Measurements from ENCODE around the gene FGL2.
"Not testable (repeated sequence)": the region's sequence is repeated elsewhere in the genome, so short reads cannot be mapped to it uniquely, and the experiment has no call there.

Gene FGL2

DNA sequence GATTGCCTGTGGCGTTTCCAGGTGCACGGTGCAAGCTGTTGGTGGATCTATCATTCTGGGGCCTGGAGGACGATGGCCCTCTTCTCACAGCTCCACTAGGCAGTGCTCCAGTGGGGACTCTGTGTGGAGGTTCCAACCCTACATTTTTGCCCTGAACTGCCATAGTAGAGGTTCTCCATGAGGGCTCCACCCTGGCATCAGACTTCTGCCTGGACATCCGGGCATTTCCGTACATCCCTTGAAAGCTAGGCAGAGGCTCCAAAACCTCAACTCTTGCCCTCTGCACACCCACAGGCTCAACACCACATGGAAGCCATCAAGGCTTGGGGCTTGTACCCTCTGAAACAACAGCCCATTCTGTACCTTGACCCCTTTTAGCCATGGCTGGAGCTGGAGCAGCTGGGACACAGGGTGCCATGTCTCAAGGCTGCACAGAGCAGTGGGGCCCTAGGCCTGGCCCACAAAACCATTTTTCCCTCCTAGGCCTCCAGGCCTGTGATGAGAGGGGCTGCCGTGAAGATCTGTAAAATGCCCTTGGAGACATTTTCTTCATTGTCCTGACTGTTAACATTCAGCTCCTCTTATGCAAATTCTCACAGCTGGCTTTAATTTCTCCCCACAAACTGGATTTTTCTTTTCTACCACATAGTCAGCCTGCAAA lies 10.0 kb upstream of the FGL2 start:
- DNase-seq, result no peak

DNA sequence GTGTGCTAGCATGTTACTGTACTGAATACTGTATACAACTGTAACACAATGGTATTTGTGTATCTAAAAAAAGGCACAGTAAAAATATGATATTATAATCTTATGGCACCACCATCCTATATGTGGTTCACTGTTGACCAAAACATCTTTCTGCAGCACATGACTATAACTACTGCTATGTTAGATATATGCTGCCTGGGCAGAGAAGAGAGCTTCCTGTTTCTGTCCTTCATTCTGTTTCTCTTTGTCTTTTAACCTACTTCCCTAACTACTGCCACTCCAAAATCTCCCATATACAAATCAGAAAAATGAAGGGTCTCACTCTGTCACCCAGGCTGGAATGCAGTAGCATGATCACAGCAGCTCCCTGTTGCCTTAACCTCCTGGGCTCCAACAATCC lies 8.8 kb upstream of the FGL2 start:
- DNase-seq, result no peak

DNA sequence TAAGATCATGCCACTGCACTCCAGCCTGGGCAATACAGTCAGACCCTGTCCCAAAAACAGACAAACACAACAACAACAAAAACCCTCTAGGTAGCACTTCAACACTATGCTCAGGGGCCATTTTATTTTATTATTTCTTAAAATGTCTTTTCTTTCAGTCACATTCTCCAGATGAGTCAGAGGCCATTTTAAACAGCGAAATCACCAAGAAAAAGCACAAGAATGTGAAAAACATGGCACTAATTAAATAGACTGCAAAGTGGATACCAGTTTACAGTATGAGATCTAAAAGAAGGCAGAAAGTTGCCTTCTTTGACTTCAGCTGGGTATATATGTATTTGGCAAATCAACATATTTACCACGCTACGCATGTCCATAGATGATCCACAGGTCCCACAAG lies 6.1 kb upstream of the FGL2 start:
- no peak for DNase-seq

DNA sequence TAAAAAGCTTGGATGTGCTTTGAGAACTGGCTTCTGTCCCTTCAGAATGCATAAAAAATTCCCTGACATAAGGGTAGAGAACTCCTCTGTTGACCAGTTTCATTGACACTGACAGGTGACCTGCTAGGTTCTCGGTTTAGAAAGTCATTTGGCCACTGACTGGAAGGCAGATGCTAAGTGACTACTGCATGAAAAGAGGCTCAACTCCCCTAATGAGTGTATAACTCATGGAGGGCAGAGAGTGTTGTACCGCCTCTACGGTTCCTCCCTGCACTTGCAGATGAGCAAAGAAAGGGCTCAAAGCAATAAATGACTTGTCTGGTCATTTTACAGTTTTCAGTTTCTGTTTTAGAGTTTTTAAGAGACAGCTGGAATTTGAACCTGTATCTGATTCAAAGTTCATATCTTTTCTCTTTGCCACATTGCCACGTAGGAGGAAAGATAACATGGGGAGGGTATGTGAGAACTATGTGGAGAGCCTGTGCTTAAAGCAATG lies 2.9 kb upstream of the FGL2 start:
- no peak for DNase-seq

DNA sequence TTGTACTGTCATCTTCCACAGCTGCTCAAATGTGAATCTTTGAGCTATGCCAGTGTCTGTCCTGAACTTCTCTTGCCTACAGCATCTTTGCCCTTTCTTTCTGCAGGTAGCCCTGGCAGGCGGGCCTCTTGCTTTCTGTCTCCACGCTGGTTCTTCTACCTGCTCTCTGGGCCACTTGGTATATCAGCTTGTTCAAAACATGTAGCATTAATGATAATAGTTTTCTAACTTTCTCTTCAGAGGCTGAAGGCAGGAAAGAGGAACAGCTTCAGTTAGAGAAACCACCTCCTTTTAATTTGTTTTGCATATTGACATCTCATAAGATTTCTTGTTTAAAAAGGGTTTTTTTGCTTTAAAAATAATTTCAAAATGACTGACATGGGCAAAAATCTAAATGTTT lies 923 bp upstream of the FGL2 start:
- no peak for DNase-seq

DNA sequence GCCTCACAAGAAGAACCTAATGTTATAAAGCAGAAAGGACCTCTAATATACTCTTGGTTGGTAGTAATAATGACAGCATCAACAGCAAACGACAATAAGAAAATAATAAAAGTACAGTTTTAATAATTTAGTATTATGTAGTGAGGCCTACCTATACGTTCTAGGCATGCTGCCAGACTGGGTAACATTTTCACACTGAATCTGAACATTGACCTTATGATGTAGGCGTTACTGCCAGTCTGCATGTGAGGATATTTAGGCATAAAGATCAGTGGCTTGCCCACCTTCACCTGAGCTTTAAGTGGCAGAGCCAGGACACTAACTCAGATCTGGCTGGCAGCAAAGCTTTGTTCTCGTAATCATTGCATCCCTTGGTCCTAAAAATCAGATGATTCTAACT lies 2.5 kb downstream of the FGL2 start:
- DNase-seq, result no peak

DNA sequence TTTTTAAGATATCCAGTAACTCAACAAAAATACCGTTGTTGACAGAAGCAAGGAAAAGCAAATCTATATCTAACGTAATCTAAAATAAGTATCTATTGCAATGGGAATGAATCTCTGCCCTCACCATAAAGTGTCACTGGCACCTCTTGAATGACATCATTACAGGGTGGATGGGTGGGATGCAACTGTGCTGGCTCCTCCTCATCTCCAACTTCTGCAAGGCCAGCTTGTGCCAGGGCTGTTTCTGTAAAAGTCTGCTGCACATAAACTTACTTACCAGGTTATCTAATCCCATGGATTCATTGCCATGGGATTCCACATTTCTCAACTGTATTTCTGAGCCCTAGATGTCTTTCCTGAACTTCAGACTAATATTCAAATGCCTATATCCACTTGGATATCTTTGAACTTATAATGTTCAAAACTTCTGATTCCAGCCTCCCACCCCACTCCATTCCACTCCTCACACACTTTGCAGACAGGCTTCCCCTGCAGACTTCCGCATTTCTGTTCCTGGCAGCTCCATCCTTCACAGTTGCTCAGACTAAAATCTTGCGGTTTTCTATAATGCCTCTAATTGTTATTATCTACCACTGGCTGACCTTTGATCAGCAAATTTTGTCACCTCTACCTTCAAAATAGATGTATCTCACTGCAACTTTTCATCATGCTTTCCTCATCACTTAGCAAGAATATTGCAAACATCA lies 10.7 kb downstream of the FGL2 start:
- no peak for DNase-seq

DNA sequence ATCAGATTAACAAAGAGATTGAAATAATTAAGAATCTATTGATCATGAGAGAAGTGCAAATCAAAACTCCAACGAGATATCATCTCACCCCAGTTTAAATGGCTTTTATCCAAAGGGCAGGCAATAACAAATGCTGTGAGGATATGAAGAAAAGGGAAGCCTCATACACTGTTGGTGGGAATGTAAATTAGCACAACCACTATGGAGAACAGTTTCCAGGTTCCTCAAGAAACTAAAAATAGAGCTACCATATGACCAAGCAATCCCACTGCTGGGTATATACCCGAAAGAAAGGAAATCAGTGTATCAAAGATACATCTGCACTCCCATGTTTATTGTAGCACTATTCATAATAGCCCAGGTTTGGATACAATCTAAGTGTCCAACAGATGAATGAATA lies 13.8 kb downstream of the FGL2 start:
- DNase-seq, result no peak

DNA sequence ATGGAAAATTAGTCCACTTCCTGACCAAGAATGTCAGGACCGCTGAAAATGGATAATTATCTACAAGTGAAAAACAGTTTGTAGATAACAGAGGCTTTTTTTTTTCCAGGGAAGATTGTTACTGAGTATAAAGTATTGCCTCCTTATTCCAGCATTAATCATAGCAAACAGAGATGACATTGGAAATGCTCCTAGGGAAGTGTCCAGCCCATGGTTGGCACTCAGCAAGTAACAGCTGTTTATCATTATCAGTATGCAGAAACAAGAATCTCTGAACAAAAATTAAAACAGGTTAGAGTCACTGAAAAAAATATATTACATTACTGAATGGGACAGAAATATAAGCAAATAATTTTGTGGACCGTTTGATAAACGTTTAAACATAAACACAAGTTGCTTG lies 14.6 kb downstream of the FGL2 start:
- no peak for DNase-seq

DNA sequence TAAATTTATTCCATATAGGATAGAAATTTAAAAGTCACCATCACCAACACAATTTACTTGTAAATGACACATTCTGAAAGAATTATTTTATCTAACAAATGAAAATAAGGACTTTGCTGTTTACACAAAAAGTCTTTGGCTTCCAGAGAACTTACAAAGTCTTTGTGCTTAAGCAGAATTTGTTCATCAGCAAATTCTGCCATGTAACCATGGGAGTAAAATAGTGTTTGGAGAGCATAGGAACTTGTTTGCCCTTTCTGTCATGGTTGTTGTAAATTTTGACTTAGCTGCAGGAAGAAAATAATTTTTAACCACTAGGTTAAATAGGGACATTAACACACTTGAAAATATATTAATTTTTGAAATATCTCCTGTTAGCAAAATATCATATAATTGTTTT lies 15.2 kb downstream of the FGL2 start:
- no peak for DNase-seq

DNA sequence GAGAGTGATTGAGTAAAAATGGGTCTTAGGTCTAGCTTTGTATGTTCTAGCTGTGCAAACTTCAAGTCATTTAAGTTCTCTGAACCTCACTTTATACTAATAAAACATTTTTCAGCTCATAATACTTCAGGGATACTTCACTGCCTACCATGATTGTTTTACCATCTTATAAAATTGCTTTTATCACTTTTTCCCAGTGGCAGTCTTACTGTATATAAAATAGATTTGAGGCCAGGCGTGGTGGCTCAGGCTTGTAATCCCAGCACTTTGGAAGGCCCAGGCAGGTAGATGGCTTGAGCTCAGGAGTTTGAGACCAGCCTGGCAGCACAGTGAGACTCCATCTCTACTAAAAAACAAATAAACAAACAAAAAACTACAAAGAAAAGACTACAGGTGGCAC lies 17.4 kb downstream of the FGL2 start:
- DNase-seq, result no peak

DNA sequence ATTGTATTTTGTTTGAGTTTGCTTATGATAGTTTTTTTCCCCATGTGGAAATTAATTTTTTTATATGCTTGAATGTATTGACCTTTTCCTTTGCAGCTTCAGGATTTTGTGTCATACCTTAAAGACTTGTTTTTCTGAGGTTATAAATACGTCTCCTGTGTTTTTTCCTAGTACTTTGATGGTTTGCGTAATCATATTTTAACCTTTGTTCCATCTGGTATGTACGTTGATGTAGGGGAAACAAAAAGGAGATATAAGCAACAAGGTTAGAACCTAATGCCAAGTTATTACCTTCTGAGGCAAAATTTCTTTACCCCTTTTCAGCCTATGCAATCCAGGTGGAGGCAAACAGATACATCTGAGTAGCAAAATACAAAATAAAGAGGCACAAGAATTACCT lies 17.9 kb downstream of the FGL2 start:
- DNase-seq, result no peak

DNA sequence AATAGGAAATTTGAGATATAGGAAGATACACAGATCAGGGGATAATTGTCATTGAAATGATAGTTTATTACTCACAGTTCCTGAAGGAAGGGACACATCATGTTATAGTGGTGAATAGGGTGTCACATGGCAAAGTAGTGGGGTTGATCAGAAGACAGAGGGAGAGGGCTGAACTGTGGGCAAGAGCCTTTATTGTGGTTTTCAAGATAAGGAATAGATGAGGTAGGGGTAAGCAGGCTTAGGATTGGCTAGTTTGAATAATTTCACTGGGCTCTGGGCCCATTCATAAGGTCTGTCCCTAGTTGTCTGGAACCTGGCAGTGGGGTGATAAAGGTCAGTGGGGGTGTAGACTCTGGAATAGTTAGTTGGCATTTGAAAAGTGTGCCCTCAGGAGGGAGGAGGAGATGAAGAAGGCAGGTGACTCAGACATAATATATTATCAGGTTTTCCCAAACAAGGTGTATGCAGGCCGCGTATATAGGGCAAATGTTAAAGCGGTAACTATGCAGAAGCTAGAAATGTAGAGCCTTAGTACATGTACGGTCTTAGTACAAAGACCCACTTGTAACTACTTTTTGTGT lies 18.5 kb downstream of the FGL2 start:
- no peak for DNase-seq

DNA sequence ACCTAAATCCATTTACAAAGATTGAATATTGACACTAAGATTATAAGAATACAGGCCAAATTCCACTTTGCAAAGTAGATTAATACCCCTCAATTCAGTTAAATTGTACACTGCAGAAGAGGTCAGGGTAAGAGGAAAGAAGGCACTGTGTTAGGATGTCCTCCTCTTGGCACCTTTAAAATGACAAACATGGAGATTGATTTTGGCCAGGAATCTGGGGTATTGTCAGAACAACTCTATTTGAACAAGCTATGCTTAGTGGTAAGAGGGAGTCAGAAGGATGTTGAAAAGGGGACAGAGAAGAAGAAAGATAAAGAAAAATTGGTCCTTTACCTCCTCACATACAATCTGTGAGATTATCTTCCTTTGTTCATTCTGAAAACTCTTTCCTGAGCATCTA lies 21.6 kb downstream of the FGL2 start:
- not testable (repeated sequence) for DNase-seq

DNA sequence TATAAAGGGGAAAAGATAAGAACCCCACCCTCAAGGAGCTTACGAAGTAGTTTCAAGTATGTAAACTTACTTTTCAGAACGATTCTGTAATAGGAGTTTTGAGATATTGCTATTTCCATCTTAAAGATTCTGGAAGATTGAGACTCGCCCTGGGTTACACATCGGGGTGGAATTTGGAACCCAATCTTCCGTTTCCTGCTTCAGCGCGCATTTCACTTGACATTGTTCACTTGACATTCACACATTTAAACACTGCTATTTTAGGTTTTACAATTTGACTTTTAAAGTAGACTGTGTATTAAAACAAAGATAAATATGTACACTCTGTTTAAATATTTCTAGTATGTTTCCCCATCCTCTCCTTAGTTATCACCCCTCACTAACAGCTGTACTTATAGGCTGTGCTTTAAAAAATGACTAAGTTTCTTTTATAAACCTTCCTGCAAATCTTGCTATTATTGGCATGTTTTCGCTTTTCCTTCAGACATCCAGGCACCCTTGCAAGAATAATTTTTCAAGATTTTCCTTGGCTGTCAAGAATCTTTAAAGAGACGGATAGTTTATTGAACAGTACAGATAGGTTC lies 22.2 kb downstream of the FGL2 start:
- DNase-seq, result not testable (repeated sequence)

DNA sequence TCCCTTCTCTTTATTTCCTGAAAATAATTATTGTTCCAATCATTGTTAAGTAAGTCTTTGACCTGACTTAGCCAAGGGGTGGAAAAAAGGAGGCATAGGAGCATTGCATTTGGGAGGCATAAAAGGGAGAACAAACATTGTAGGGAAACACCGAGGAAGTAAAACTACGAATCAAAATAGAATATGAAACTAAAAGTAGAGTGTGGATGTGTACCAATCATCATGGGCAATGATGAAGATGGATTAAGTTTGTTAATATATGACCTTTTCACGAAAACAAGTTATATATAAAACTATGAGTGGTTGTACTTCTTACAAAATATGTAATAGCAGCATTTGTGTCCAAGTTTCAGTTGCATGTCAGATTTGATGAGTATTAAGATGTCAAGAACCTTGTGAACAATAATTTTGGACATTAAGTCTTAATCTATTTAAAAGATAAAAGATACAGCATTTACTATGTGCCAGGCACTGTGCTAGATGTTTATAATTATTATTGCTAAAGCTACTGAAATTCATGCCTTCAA lies 24.3 kb downstream of the FGL2 start:
- not testable (repeated sequence) for DNase-seq

DNA sequence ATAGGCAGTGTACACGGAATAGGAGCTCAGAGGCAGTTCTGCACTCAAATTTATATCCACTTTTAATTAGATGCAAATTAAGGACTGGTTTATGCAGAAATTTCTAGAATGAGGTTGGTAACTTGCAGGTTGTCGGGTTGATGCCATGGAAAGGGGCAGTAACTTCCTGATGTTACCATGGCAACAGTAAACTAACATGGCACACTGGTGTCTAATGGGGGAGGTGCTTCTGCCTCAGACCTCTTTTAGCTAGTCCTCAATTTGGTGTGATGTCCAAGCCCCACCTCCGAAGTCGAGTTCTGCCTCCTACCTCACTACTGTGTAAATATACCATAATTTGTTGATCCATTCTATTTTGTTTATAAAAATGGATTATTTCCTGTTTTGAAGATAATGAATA lies 25.2 kb downstream of the FGL2 start:
- DNase-seq, result not testable (repeated sequence)

DNA sequence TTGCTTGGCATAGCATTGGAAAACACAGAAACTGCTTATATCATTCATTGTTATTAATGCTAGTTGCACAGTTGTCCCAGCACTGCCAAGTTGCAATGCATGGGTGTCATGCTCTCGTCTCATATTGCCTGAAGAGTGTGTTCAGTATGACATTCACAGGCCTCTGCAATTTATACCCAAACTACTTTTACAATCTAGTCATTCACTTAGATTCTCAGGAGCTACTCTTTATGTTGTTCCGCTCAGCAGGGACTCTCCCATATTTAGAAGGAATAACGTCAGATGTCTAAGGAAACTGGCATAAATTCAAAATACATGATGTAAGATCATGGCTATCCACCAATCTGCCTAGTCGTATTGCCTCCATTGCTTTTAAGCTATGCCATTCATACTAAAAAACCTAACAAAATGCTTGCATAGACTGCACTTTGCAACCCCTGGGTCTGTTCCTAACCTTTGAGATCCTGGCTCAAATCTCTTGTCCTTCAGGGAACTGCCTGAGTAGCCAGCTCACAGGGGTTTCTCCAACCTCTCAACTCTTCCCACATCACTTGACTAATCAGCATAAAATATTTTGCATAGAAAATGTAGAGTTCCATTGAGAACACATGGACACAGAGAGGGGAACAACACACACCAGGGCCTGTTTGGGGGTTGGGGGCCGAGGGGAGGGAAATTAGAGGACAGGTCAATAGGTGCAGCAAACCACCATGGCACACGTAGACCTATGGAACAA lies 27.0 kb downstream of the FGL2 start:
- not testable (repeated sequence) for DNase-seq

DNA sequence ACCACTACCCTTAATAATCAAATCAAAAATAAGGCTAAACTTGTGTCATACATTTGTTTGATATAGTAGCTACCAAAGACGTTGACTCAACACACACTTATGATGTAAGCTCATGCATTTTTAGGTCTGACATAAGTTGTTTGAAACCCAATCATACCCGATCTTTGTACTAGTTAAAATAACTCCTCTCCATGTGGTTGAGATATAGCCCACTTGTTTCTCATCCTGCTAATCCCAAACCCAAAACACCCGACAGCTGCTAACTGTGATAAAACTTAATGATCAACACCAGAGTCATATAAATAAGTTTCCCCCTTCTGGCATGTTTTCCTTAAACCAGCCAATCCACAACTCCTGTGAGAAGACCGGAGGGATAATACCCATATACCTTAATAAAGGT lies 28.5 kb downstream of the FGL2 start:
- DNase-seq, result not testable (repeated sequence)

DNA sequence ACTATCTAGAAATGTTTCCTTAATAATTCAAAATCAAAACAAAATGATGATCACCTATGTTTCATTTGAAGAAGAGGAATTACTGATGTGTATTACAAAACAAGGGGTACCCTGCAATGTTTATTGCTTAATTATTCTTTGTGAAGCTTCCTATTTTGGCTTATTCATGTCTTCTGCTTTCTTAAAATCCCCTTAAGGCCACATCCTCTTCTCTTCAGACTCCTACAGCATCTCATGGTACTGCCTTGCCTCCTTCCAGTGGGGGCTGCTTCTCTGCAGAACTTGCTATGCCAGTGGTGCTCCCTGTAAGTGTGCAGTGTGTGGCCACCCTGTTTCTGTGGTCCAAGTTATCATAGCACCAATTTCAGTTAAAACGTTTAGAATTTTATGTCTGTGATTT lies 42.2 kb downstream of the FGL2 start:
- no peak for DNase-seq

DNA sequence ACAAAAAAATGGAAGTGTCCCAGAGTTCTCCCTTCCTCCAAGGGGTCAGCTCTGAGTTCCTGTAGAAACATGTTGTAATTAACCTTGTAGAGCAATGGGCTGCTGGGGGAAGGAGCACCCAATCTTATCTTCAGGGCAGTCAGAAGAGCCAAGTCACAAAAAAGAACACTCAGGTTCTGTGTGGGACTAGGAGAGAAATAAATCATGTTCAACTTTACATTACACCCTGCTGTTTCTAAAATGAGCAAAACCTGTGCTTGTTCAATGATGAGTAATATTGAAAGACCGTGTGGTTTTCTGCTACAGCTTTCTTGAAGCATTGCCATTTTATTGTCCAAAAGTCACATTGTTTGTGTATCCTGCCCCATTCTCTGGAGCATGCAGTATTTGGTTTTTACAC lies 42.6 kb downstream of the FGL2 start:
- DNase-seq, result not testable (repeated sequence)

DNA sequence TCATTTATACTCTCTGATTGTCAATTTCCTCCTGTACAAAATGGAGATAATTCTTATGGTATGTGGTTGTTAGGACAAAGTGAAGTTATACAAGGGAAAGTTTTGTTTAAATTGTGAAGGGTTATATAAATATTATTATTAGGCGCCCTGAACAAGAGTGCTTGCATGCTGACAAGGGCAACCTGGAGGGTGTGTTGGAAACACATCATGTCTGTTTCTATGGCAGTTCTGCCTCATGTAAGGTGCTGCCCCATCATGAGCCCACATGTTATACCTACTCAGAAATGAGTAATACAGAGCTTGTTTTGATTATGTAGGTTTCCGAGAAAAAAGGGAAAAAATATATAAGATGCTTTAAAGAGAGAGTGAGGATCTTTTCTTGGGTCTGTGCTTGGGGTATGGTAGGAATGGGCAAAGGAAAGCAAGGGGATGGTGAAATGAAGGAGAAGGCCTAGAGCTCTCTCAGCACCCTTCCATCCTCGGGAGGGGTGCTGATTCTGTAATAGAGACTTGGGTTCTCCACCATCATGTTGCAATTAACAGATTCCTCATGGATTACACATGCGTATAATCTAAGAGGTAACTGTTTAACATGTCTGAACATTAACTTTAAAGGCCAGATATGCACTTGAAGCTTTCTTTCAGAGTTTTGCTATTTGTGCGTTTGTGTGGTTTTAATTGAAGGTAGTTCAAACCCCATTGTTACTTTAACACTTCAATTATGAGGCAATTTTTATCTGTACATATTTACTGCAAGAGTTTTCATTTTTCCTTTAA lies 43.8 kb downstream of the FGL2 start:
- not testable (repeated sequence) for DNase-seq
